ENCODE results near the gene CACNA2D1. TPM values are rescaled to one million over a fixed set of nuclear protein-coding genes. Genes with fewer than 3 reads are reported as not detected.

Gene CACNA2D1
- total RNA-seq, 4 donors from 2014 or later, result 34.4 to 128 (median 67.9) TPM

- Histone ChIP-seq H3K27me3 (no peaks in the 10 kb centered on the region), H3K4me1 (no peaks in the 10 kb centered on the region), H3K9me3 (no peaks in the 10 kb centered on the region), H3K36me3 (no peaks in the 10 kb centered on the region), H3K4me3 (replicated peaks in 1 of 3) (no peak overlapping the region), H3K27ac (no peak overlapping the region)
- no peak for TF ChIP-seq CTCF (IDR thresholded peaks at IDR 0.05)
- TF ChIP-seq POLR2A (IDR thresholded peaks at IDR 0.05), result no peak
- intact Hi-C loops (cut with DNase I), result no loop called here
- no peak for DNase-seq
- 96 to 98% methylated on average over 2 of the region's 2 CpGs for WGBS, 2 donors
Observed at GRCh38 chr7:82098414-82098813, 345.2 kb downstream of the CACNA2D1 start.

GRCh38 chr7:82091126-82091684 lies 352.4 kb downstream of the CACNA2D1 start:
- 82 to 85% methylated on average over 4 of the region's 4 CpGs for WGBS, 2 donors
- H3K4me1 ChIP-seq, result no peaks in the 10 kb centered on the region
- no peaks in the 10 kb centered on the region for H3K9me3 ChIP-seq
- no peak overlapping the region for H3K27ac ChIP-seq
- no peak for DNase-seq
- H3K27me3 ChIP-seq, result no peaks in the 10 kb centered on the region
- H3K4me3 ChIP-seq (replicated peaks in 1 of 3), result no peak overlapping the region
- intact Hi-C loops (cut with DNase I), result no loop called here
- TF ChIP-seq CTCF (IDR thresholded peaks at IDR 0.05) (no peak), POLR2A (IDR thresholded peaks at IDR 0.05) (no peak)
- H3K36me3 ChIP-seq, result no peaks in the 10 kb centered on the region

DNA sequence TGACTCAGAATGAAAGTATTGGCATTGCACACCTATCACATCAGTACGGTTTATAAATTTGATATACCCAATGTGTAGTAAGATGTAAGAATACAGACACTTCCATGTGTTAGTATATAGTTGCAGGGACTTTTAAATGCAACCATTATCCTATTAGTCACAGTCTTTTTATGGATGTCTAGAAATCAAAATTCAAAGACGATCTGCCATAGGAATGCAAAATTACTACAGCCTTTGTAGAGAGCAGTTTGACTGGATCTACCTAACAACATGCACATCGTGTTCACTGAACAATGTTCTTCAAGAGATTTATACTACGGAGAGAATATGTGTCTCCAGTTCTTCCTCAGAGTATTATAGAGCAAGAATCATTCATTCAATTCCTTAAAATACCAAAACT lies 356.5 kb downstream of the CACNA2D1 start:
- Histone ChIP-seq H3K36me3 (no peaks in the 10 kb centered on the region), H3K27me3 (no peaks in the 10 kb centered on the region), H3K27ac (no peak overlapping the region), H3K4me3 (replicated peaks in 1 of 3) (no peak overlapping the region), H3K9me3 (no peaks in the 10 kb centered on the region), H3K4me1 (no peaks in the 10 kb centered on the region)
- intact Hi-C loops (cut with DNase I), result no loop called here
- WGBS, 2 donors, result 96 to 97% methylated on average over 4 of the region's 4 CpGs
- no peak for TF ChIP-seq CTCF (IDR thresholded peaks at IDR 0.05)
- no peak for TF ChIP-seq POLR2A (IDR thresholded peaks at IDR 0.05)
- no peak for DNase-seq

DNA sequence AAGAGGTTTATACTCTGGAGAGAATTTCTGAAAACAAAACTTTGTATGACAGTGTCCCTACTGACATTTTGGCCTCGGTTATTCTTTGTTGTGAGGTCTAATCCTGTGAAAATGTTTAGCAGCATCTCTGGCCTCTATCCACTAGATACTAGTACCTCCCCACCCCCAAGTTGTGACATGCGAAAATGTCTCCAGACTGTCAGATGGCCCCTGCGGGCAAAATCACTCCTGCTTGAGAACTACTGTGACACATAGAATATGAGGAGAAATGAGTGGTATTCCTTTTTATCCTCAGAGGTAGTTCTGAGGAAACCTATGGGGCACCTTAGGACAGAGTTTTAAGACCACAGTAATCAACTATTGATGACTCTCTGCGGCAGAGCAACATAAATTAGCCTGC lies 358.5 kb downstream of the CACNA2D1 start:
- Histone ChIP-seq H3K27ac (no peak overlapping the region), H3K36me3 (no peaks in the 10 kb centered on the region), H3K27me3 (no peaks in the 10 kb centered on the region), H3K4me3 (replicated peaks in 1 of 3) (no peak overlapping the region), H3K9me3 (no peaks in the 10 kb centered on the region), H3K4me1 (no peaks in the 10 kb centered on the region)
- 90 to 93% methylated on average over 4 of the region's 4 CpGs for WGBS, 2 donors
- no peak for DNase-seq
- intact Hi-C loops (cut with DNase I), result no loop called here
- TF ChIP-seq CTCF (IDR thresholded peaks at IDR 0.05) (no peak), POLR2A (IDR thresholded peaks at IDR 0.05) (no peak)

GRCh38 chr7:82081644-82082224 lies 361.8 kb downstream of the CACNA2D1 start:
- Histone ChIP-seq H3K36me3 (no peaks in the 10 kb centered on the region), H3K4me3 (replicated peaks in 1 of 3) (no peak overlapping the region), H3K27me3 (no peaks in the 10 kb centered on the region), H3K9me3 (no peaks in the 10 kb centered on the region), H3K4me1 (no peaks in the 10 kb centered on the region), H3K27ac (no peak overlapping the region)
- DNase-seq, result no peak
- TF ChIP-seq POLR2A (IDR thresholded peaks at IDR 0.05) (no peak), CTCF (IDR thresholded peaks at IDR 0.05) (no peak)
- intact Hi-C loops (cut with DNase I), result no loop called here
- WGBS, 2 donors, result 87 to 99% methylated on average over 3 to 8 of the region's 12 CpGs
